H1 (cell line): ENCODE results near the gene SAXO1.

ENCODE experiments used
- TEAD4 ChIP-seq: IDR thresholded peaks from 2 replicates; pipeline ENCODE4 v1.6.1; 2012; ENCODE audit warnings: low read depth, low read length, inconsistent platforms, mixed read lengths
- TF ChIP-seq, protein P1 (sequence below), 3 experiments: IDR thresholded peaks; 1 replicate in 2 of 3; 2 replicates in 1 of 3; pipeline versions ENCODE4 v1.5.1 to v1.6.1; 2011; ENCODE audit warnings: low read length in 3 of 3, mild to moderate bottlenecking in 3 of 3, inconsistent platforms in 2 of 3, low read depth in 1 of 3, moderate library complexity in 1 of 3; ENCODE audit not compliant: insufficient read depth in 1 of 3; ENCODE audit errors: control extremely low read depth in 1 of 3

DNA sequence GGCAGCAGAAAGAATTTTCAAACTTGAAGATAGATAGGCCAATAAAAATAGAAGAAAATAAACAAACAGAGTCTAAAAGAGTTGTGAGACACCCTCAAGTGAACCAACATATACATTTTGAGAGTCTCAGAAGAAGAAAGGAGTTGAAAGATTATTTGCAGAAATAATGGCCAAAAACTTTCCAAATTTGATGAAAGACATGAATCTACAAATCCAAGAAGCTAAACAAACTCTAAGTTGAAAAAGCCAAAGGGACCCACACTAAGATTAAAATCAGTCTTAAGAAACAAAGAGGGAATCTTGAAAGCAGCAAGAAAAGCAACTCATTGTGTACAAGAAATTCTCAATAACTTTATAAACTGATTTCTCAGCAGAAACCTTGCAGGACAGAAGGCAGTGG, 137.0 kb downstream of the SAXO1 start:
- TF ChIP-seq, protein P1, sequence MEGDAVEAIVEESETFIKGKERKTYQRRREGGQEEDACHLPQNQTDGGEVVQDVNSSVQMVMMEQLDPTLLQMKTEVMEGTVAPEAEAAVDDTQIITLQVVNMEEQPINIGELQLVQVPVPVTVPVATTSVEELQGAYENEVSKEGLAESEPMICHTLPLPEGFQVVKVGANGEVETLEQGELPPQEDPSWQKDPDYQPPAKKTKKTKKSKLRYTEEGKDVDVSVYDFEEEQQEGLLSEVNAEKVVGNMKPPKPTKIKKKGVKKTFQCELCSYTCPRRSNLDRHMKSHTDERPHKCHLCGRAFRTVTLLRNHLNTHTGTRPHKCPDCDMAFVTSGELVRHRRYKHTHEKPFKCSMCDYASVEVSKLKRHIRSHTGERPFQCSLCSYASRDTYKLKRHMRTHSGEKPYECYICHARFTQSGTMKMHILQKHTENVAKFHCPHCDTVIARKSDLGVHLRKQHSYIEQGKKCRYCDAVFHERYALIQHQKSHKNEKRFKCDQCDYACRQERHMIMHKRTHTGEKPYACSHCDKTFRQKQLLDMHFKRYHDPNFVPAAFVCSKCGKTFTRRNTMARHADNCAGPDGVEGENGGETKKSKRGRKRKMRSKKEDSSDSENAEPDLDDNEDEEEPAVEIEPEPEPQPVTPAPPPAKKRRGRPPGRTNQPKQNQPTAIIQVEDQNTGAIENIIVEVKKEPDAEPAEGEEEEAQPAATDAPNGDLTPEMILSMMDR (IDR thresholded peaks at IDR 0.05; ENCODE audit: control extremely low read depth in 1 of 3, insufficient read depth in 1 of 3, low read depth in 1 of 3, low read length in 3 of 3), result no peak
- TF ChIP-seq TEAD4, result no peak
